Measurements from ENCODE around the gene IQCK.

The IQCK gene

DNA sequence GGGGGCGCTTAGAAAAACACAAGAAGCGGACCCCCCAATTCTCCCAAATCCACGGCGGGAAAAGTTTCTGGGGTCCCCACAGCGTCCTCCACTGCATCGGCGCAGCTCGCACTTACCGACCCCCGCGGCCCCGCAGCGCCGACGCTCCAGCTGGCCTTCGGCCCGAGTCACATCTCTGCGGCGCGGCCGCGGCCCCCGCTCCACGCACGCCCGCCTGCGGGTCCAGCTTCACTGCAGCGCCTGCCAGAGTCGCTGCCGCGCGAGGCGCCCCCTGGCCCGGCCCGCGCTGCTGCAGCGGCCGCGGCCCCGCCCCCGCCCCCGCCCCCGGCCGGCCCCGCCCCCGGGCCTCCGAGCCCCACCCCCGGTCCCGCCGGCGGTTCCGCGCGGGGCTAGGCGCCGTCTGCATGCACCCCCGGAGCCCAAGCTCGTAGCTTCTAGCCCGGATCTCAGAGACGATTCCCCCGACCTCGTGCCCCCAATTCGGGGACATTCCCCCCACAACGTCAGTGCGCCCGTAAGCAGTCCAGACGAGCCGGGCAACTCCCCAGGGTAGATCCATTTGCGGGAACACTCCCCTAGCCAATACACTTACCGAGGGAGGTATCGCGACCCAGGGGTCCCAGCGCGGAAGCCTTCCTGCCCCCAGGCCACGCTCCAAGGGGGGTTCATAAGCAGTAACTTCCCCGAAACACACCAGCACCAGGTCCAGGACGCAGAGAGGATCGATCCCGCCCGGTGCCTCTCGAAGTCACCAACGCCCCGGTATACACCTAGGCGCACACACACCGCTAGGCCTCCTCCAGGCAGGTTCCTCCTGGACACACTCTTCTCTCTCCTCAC is 166.8 kb downstream of the IQCK start, which contains the start of gene GPRC5B:
Gene GPRC5B (minus strand): TSS at position 238 of the 840 bp plus-strand sequence. CDS start 12,003 bp downstream, outside the sequence.
- peak; percentile 64 for DNase-seq (ENCODE audit: low spot score)

DNA sequence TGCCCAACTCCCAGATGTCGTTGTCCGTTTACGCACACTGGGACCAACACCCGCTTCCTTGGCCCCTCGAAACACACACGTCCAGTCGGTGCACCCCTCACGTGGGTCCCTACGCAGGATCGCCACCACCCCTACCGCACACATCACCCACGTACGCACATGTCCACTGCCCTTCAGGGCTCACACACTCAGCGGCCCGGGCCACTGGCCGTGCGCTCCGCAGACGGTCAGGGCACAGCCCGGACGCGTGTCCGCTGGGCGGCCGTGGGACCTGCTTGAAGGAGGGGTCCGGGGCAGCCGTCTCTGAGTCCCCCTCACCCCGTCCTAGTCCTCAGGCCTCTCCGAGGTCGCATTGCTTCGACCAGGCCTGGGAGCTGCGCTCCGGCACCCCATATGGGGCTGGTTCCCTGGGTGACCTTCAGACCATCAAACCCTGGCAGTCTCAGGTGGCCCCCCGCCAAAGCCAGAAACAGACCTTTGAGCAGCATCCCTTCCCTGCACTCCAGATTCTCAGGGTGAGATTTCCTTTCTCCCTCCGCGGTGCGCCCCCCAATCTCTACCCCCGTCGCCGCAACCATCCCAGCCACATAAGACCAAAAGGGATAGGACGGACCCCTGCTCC is 167.5 kb downstream of the IQCK start:
- no peak for DNase-seq (ENCODE audit: low spot score)

- DNase-seq (ENCODE audit: low spot score): peak; percentile 49
Measured at GRCh38 chr16:19886073-19886941, 168.2 kb downstream of the IQCK start.

DNA sequence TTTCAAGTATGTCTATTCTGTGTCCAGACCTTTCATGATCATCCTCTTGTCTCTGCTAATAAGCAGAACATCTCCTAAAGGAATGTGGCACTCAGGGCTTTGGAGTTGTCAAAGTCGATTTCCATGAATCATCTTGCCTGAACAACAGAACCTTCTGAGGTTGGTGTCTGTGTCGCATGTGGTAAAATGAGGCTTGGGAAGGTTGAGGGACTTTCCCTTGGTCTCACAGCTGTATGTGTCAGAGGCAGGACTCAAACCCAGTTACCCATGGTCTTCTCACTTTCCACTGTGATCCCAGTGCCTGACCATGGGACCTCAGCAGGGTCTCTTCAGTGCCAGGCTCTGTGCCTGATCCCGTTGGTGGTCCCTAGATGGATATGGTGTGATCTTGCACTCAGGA is 170.8 kb downstream of the IQCK start:
- DNase-seq (ENCODE audit: low spot score): no peak

DNA sequence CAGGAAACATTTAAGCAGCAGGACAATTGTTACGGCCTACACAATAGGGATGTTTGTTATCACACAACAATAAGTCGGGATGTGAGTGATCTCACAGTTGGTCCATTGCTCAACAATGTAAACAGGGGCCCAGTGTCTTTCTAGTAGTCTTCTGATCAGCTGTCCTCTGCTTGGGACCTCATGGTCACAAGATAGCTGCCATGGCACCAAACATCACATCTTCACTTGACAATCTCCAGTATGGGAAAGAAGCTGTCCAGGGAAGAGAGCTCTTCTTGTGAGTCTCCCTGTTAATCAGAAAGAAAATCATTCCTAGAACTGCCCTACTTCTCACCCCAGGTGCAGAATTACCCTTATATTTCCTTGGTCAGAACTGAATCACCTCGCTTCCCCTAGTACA is 172.8 kb downstream of the IQCK start:
- no peak for DNase-seq (ENCODE audit: low spot score)

GRCh38 chr16:19892902-19893301 is 174.8 kb downstream of the IQCK start:
- no peak for DNase-seq (ENCODE audit: low spot score)

DNA sequence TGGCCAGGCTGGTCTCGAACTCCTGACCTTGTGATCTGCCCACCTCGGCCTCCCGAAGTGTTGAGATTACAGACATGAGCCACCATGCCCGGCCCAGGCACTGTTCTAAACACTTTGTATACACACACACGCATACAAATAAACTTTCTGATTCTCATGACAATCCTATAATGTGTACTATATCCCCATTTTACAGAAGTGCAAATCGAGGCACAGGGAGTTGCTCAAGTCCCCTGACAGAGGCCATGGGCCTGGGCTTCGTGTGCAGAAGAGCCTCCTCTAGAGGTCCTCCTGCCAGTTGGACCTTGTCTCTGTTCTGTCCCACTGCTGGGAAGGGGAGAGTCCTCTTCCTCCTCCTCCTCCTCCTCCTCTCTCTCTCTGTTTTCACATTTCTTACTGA is 176.5 kb downstream of the IQCK start:
- no peak for DNase-seq (ENCODE audit: low spot score)

DNA sequence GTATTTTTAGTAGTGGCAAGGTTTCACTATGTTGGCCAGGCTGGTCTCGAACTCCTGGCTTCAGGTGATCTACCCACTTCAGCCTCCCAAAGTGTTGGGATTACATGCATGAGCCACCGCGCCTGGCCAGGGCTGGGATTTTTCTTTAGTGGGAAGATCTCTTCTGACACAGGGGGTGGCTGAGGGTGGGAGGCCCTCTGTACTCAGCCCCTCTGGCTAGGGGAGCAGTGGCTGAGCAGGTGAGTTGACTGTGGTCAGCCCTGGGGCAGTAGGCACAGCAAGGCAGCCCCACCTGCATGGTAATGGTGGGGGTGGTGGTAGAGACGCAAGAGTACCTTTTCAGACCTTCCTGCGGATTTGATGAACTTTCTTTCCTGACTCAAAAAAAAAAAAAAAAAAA is 178.9 kb downstream of the IQCK start:
- DNase-seq (ENCODE audit: low spot score): no peak

DNA sequence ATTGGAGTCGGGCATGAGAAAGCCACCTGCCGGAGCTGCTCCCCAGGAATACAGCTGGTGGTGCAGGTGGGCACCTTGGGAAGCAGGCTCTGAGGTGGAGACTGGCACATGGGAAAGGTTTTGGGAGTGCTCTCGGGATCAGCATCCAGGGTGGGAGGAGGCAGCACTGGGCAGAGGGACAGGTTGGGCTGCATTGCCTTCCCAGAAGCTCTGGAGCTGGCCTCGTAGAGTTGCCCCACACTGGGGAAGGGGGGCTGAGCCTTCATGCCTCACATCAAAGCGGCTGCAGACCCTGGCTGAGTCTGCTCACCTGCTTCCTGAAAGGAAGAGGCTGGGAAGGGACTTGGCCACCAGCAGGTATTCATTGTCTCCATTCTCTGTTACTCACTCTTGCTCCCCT is 180.1 kb downstream of the IQCK start:
- no peak for DNase-seq (ENCODE audit: low spot score)

- peak; percentile 48 for DNase-seq (ENCODE audit: low spot score)
Measured at GRCh38 chr16:19898924-19899604, 181.0 kb downstream of the IQCK start.

DNA sequence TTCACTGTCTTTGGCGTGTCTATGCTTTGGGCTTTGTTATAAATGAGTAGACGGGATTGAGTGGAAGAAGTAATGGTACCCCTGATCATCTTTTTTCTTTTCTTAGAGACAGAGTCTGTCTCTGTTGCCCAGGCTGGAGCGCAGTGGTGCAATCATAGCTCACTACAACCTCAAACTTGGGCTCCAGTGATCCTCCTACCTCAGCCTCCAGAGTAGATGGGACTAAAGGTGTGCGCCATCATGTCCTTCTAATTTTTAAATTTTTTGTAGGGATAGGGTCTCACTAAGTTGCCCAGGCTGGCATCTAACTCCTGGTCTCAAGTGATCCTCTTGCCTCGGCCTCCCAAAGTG is 181.5 kb downstream of the IQCK start:
- no peak for DNase-seq (ENCODE audit: low spot score)

DNA sequence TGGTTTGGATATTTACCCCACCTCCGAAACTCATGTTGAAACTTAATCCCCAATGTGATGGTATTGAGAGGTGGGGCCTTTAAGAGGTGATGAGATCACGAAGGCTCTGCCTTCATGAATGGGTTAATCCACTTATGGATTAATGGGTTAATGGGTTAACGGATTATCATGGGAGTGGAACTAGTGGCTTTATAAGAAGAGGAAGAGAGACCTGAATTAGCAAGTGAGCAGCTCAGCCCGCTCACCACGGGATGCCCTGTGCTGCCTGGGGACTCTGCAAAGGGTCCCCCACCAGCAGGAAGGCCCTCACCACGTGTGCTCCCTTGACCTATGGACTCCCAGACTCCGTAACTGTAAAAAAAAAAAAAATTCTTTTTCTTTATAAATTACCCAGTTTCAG is 183.1 kb downstream of the IQCK start:
- no peak for DNase-seq (ENCODE audit: low spot score)

DNA sequence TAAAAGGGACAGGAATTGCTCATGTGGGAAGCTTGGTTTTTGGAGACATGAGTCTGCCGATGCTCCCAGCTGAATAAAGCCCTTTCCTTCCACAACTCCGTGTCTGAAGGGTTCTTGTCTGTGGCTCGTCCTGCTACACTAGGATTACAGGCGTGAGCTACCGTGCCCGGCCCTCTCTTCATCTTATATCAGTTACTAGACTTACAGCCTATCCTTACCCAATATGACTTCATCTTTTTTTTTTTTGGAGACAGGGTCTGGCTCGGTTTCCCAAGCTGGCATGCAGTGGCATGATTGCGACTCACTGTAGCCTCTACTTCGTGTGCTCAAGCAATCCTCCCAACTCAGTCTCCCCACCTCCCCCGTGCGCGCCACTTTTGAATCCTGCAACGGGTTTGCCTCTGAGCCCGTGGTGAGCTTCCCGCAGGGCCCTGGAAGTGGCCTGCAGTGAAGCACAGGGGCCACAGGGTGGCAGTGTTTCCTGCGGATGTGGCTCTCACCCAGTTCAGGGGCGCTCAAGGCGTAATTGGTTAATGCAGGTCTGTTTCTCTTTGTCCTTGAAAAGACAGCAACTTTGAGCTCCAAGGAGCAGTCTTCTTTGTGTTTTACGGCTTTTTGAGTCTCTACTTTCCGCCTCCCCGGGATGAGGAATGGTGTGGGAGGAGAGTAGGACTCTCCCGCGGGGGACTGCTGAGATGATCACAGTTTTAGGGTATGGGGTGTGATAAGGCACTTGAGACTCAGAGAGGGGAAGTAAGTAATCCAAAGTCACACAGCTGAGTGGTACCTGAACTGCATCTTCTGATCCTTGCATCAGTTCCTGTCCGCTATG is 189.3 kb downstream of the IQCK start:
- peak; percentile 75 for DNase-seq (ENCODE audit: low spot score)

All from germinal center (tissue), 1 donor.